Activated T-cell treated with anti-CD3 and anti-CD28 coated beads, Interleukin-2, amount 50 U/mL, for 1 hour (primary cell): ENCODE data around the gene ZDHHC6.
"Not testable (repeated sequence)": the region's sequence is repeated elsewhere in the genome, so short reads cannot be mapped to it uniquely, and the experiment has no call there.

Experiments
- DNase-seq: peaks from one replicate; pipeline ENCODE4 v3.0.0-alpha.2; 2020

Gene ZDHHC6

GRCh38 chr10:112388548-112388947 lies 58.2 kb downstream of the ZDHHC6 start:
- no peak for DNase-seq

GRCh38 chr10:112388056-112388455 lies 58.7 kb downstream of the ZDHHC6 start:
- not testable (repeated sequence) for DNase-seq

GRCh38 chr10:112385201-112385600 lies 61.5 kb downstream of the ZDHHC6 start:
- no peak for DNase-seq

GRCh38 chr10:112384141-112384540 lies 62.6 kb downstream of the ZDHHC6 start:
- no peak for DNase-seq

GRCh38 chr10:112383325-112383724 lies 63.4 kb downstream of the ZDHHC6 start:
- no peak for DNase-seq

GRCh38 chr10:112382515-112383235 lies 64.0 kb downstream of the ZDHHC6 start:
- DNase-seq = no peak
